Thyroid gland (tissue), 4 donors: ENCODE measurements around the gene DHX30.

Source experiments
- POLR2A ChIP-seq, 2 donors: fragments of 450-650 bp; IDR thresholded peaks; one replicate each; pipeline ENCODE4 v1.6.1; 2017; ENCODE audit warnings: antibody characterized with exemption in 2 of 2, mild to moderate bottlenecking in 2 of 2, moderate library complexity in 1 of 2
- TF ChIP-seq, protein P1 (sequence below), 6 experiments: fragments of 200-600 bp in 3 of 6; fragments of 450-650 bp in 3 of 6; sonication (generic) in 3 of 6; IDR thresholded peaks; one replicate each; pipeline ENCODE4 v1.5.1; 2016 to 2019; ENCODE audit warnings: antibody characterized with exemption in 6 of 6, mild to moderate bottlenecking in 2 of 6, inconsistent platforms in 1 of 6, moderate library complexity in 1 of 6

DNA sequence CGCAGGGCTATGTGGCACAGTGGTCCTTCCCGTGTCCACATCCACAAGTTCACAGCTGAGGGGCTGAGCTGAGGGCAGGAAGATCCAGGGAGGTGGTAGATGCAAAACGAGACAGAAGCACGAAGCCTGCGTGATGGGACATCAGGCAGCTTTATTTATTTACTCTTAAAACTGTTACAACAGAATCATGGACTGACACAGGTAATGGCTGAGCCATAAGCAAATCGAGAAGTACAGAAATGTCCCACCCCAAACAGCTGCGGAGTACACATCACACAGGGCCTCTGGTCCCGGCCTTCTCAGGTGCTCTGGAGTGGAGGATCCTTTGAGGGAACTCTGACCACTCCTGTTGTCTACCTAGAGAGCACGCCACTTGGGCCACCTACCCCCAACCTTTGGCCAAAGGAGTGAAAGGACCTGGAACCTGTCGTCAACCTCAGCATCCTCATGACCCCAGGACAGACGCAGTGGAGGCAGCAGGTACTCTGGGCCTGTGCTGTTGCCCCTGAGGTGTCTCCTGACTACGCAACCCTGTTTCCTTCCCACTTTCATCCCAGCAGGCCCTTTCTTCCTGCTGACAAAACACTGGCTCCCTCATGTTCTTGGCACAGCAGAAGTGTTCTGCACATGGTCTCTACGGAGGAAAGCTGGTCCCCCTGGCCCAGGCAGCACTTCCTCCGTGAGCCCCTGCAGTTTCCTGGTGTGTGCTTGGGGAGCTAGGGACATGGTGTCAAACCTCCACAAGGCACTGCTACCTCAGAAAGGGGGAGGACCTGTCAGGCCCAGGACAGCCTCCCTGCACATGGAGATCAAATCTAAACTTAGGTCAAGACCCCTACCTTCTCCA, 47.8 kb downstream of the DHX30 start:
- TF ChIP-seq, protein P1, sequence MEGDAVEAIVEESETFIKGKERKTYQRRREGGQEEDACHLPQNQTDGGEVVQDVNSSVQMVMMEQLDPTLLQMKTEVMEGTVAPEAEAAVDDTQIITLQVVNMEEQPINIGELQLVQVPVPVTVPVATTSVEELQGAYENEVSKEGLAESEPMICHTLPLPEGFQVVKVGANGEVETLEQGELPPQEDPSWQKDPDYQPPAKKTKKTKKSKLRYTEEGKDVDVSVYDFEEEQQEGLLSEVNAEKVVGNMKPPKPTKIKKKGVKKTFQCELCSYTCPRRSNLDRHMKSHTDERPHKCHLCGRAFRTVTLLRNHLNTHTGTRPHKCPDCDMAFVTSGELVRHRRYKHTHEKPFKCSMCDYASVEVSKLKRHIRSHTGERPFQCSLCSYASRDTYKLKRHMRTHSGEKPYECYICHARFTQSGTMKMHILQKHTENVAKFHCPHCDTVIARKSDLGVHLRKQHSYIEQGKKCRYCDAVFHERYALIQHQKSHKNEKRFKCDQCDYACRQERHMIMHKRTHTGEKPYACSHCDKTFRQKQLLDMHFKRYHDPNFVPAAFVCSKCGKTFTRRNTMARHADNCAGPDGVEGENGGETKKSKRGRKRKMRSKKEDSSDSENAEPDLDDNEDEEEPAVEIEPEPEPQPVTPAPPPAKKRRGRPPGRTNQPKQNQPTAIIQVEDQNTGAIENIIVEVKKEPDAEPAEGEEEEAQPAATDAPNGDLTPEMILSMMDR (IDR thresholded peaks at IDR 0.05), result no peak
- no peak for TF ChIP-seq POLR2A (IDR thresholded peaks at IDR 0.05)
